Ishikawa (cell line): ENCODE results near the gene TMIE.

Experiments used
- CEBPB ChIP-seq: IDR thresholded peaks from 2 replicates; pipeline ENCODE4 v1.6.1; 2012
- CREB1 ChIP-seq: IDR thresholded peaks from 2 replicates; pipeline ENCODE4 v1.6.1; 2012; ENCODE audit warnings: low read depth
- EGR1 ChIP-seq: IDR thresholded peaks from 2 replicates; pipeline ENCODE4 v1.6.1; 2012
- EP300 ChIP-seq: IDR thresholded peaks from 2 replicates; pipeline ENCODE4 v1.6.1; 2012; ENCODE audit warnings: borderline replicate concordance
- FOXM1 ChIP-seq: IDR thresholded peaks from 2 replicates; pipeline ENCODE4 v1.6.1; 2012; ENCODE audit warnings: low read depth, borderline replicate concordance
- MAX ChIP-seq: IDR thresholded peaks from 2 replicates; pipeline ENCODE4 v1.6.1; 2012
- NFIC ChIP-seq: IDR thresholded peaks from 2 replicates; pipeline ENCODE4 v1.6.1; 2012
- RAD21 ChIP-seq: IDR thresholded peaks from 2 replicates; pipeline ENCODE4 v1.6.1; 2012; ENCODE audit warnings: low read depth
- REST ChIP-seq: IDR thresholded peaks from 2 replicates; pipeline ENCODE4 v1.6.1; 2012; ENCODE audit warnings: low read depth, mild to moderate bottlenecking
- TAF1 ChIP-seq: IDR thresholded peaks from 2 replicates; pipeline ENCODE4 v1.6.1; 2012; ENCODE audit warnings: low read depth, mild to moderate bottlenecking
- TCF12 ChIP-seq: IDR thresholded peaks from 2 replicates; pipeline ENCODE4 v1.6.1; 2012; ENCODE audit warnings: low read depth
- TEAD4 ChIP-seq: IDR thresholded peaks from 2 replicates; pipeline ENCODE4 v1.6.1; 2012
- USF1 ChIP-seq: IDR thresholded peaks from 2 replicates; pipeline ENCODE4 v1.6.1; 2012
- YY1 ChIP-seq: IDR thresholded peaks from 2 replicates; pipeline ENCODE4 v1.6.1; 2012; ENCODE audit warnings: low read depth
- ZBTB7A ChIP-seq: IDR thresholded peaks from 2 replicates; pipeline ENCODE4 v1.6.1; 2012; ENCODE audit warnings: low read depth

TMIE gene

GRCh38 chr3:46749129-46749528 lies 47.9 kb downstream of the TMIE start:
- TF ChIP-seq REST (no peak), ZBTB7A (no peak), EP300 (no peak), CEBPB (no peak), TEAD4 (no peak), CREB1 (no peak), EGR1 (no peak), TCF12 (no peak), YY1 (no peak), USF1 (no peak), MAX (no peak), RAD21 (no peak), FOXM1 (no peak)

GRCh38 chr3:46750555-46751038 lies 49.4 kb downstream of the TMIE start:
- TF ChIP-seq RAD21: no peak
- TF ChIP-seq REST: no peak
- TF ChIP-seq USF1: no peak
- no peak for TF ChIP-seq TCF12
- TF ChIP-seq YY1: no peak
- no peak for TF ChIP-seq TEAD4
- no peak for TF ChIP-seq NFIC
- no peak for TF ChIP-seq EGR1
- TF ChIP-seq CEBPB: no peak

GRCh38 chr3:46755646-46756045 lies 54.5 kb downstream of the TMIE start:
- TF ChIP-seq ZBTB7A: no peak

GRCh38 chr3:46756642-46757041 lies 55.5 kb downstream of the TMIE start:
- TF ChIP-seq TEAD4: no peak
- TF ChIP-seq CEBPB: no peak
- no peak for TF ChIP-seq TCF12
- no peak for TF ChIP-seq TAF1
- no peak for TF ChIP-seq RAD21
- no peak for TF ChIP-seq MAX
- TF ChIP-seq USF1: no peak
- no peak for TF ChIP-seq EP300
- no peak for TF ChIP-seq YY1
- TF ChIP-seq REST: no peak
- no peak for TF ChIP-seq NFIC
- TF ChIP-seq FOXM1: no peak
- no peak for TF ChIP-seq CREB1
- no peak for TF ChIP-seq ZBTB7A
- no peak for TF ChIP-seq EGR1
